Endothelial cell of umbilical vein (primary cell): ENCODE results near the gene CEP89.

Source experiments
- CTCF ChIP-seq, 2 donors: IDR thresholded peaks; 1 replicate in 1 of 2; 2 replicates in 1 of 2; pipeline ENCODE4 v1.5.1; 2011; ENCODE audit warnings: low read length in 2 of 2, mild to moderate bottlenecking in 2 of 2, moderate library complexity in 2 of 2, control low read depth in 1 of 2, inconsistent platforms in 1 of 2, low read depth in 1 of 2; ENCODE audit not compliant: insufficient read depth in 1 of 2; ENCODE audit errors: extremely low read depth in 1 of 2
- EZH2 ChIP-seq: IDR thresholded peaks from 2 replicates; pipeline ENCODE4 v1.6.1; 2012; ENCODE audit warnings: borderline replicate concordance, low read depth, mild to moderate bottlenecking, moderate library complexity, low read length, inconsistent platforms; ENCODE audit not compliant: severe bottlenecking
- FOS ChIP-seq: IDR thresholded peaks from 2 replicates; pipeline ENCODE4 v1.6.1; 2011; ENCODE audit warnings: mild to moderate bottlenecking, low read length, moderate library complexity, borderline replicate concordance; ENCODE audit not compliant: insufficient read depth
- POLR2A ChIP-seq: IDR thresholded peaks from 2 replicates; pipeline ENCODE4 v1.6.1; 2012; ENCODE audit warnings: low read depth, mild to moderate bottlenecking, control low read depth, low read length
- POLR2AphosphoS5 ChIP-seq: IDR thresholded peaks from 2 replicates; pipeline ENCODE4 v1.6.1; 2012; ENCODE audit warnings: low read depth, mild to moderate bottlenecking, control low read depth, low read length, moderate library complexity; ENCODE audit not compliant: insufficient read depth

- TF ChIP-seq POLR2A = no peak
- no peak for TF ChIP-seq EZH2
- TF ChIP-seq CTCF (IDR thresholded peaks at IDR 0.05; ENCODE audit: extremely low read depth in 1 of 2, insufficient read depth in 1 of 2, low read depth in 1 of 2, low read length in 2 of 2) = no peak
- no peak for TF ChIP-seq FOS
- TF ChIP-seq POLR2AphosphoS5 = no peak
These were observed 80.1 kb downstream of the CEP89 start for GRCh38 chr19:32891609-32892008.
